Astrocyte of the spinal cord (primary cell): ENCODE data around the gene ARHGDIG.

Experiments used
- DNase-seq: peaks from one replicate; pipeline ENCODE4 v3.0.0; 2011; ENCODE audit warnings: low read depth, low spot score
- H3K4me3 ChIP-seq: 2 replicates; pipeline ENCODE4 v1.5.1; 2011; ENCODE audit warnings: low read depth, mild to moderate bottlenecking, low read length, moderate library complexity
- in situ Hi-C: cut with HindIII; loops from 2 replicates; pipeline ENCODE4 v1.10.0; 2017; ENCODE audit warnings: low sequenced_read_pairs
- TF ChIP-seq, protein P1 (sequence below): IDR thresholded peaks from 2 replicates; pipeline ENCODE4 v1.5.1; 2012; ENCODE audit warnings: low read depth, mild to moderate bottlenecking, low read length, inconsistent platforms

Gene ARHGDIG

DNA sequence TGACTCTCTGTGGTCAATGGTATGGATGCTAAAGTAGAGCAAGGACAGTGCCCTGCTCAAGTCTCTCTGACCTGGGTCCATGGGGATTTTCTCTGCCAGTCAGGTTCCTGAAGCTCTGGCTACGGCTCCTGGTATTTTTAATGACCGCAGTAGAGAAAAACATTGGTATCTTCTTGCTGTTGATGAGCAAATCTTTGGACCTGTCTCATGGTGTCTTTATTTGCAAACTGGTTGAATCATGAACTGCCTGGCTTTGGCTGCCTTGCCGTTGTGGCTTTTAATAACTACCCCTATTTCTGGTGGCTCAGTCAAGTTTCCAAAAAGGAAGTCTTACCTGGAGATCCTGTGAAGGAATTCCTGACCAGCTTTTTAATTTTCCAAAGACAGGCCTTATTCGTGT, 37.0 kb upstream of the ARHGDIG start:
- no peak for DNase-seq
- TF ChIP-seq, protein P1, sequence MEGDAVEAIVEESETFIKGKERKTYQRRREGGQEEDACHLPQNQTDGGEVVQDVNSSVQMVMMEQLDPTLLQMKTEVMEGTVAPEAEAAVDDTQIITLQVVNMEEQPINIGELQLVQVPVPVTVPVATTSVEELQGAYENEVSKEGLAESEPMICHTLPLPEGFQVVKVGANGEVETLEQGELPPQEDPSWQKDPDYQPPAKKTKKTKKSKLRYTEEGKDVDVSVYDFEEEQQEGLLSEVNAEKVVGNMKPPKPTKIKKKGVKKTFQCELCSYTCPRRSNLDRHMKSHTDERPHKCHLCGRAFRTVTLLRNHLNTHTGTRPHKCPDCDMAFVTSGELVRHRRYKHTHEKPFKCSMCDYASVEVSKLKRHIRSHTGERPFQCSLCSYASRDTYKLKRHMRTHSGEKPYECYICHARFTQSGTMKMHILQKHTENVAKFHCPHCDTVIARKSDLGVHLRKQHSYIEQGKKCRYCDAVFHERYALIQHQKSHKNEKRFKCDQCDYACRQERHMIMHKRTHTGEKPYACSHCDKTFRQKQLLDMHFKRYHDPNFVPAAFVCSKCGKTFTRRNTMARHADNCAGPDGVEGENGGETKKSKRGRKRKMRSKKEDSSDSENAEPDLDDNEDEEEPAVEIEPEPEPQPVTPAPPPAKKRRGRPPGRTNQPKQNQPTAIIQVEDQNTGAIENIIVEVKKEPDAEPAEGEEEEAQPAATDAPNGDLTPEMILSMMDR = no peak
- in situ Hi-C loops = no loop called here
- no peak overlapping the region for H3K4me3 ChIP-seq

DNA sequence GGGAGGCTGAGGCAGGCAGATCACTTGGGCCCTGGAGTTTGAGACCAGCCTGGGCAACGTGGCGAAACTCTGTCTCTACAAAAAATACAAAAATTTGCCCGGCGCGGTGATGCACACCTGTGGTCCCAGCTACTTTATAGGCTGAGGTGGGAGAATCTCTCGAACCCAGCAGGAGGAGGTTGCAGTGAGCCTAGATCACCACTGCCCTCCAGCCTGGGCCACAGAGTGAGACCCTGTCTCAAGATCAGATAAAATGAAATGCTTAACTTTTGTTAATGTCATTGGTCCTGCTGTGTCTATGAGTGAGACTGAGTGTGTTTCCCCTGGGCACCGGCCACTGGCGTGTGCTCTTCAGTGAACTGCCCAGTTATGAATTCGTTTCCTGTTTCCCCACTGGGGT, 35.3 kb upstream of the ARHGDIG start:
- TF ChIP-seq, protein P1 = no peak
- in situ Hi-C loops = no loop called here
- H3K4me3 ChIP-seq = no peak overlapping the region
- no peak for DNase-seq

DNA sequence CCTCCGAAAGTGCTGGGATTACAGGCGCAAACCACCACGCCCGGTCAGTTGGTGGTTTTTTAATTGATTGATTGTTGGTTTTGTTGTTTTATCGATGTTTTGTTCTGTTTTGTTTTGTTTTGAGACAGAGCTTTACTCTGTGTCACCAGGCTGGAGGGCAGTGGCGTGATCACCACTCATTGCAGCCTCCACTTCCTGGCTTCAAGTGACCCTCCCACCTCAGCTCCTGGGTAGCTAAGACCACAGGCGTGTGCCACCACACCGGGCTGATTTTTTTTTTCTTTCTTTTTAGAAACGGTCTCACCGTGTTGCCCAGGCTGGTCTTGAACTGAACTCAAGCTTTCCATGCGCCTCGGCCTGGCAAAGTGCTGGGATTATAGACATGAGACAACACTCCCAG, 33.4 kb upstream of the ARHGDIG start:
- no peak overlapping the region for H3K4me3 ChIP-seq
- DNase-seq = no peak
- in situ Hi-C loops = no loop called here
- TF ChIP-seq, protein P1 = no peak

DNA sequence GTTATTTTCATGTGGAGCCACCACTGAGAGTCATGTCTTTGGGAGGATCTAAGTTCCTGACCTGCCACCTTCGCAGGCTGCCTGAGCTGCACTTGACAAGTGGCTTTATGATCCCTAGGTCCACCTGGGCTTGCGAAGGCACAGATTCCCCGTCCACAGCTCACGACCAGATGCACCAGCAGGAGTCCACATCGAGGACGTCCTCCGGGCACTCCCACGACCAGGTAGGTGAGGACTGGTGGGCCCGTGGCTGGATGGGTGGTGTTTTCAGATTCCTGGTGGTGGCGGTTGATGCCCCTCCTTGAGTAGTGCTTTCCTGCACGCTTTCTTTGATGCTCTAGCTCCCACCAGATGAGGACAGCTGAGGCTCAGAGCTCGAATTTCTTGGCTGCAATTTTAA, 31.0 kb upstream of the ARHGDIG start:
- TF ChIP-seq, protein P1 = no peak
- no peak overlapping the region for H3K4me3 ChIP-seq
- in situ Hi-C loops = no loop called here
- DNase-seq = no peak

DNA sequence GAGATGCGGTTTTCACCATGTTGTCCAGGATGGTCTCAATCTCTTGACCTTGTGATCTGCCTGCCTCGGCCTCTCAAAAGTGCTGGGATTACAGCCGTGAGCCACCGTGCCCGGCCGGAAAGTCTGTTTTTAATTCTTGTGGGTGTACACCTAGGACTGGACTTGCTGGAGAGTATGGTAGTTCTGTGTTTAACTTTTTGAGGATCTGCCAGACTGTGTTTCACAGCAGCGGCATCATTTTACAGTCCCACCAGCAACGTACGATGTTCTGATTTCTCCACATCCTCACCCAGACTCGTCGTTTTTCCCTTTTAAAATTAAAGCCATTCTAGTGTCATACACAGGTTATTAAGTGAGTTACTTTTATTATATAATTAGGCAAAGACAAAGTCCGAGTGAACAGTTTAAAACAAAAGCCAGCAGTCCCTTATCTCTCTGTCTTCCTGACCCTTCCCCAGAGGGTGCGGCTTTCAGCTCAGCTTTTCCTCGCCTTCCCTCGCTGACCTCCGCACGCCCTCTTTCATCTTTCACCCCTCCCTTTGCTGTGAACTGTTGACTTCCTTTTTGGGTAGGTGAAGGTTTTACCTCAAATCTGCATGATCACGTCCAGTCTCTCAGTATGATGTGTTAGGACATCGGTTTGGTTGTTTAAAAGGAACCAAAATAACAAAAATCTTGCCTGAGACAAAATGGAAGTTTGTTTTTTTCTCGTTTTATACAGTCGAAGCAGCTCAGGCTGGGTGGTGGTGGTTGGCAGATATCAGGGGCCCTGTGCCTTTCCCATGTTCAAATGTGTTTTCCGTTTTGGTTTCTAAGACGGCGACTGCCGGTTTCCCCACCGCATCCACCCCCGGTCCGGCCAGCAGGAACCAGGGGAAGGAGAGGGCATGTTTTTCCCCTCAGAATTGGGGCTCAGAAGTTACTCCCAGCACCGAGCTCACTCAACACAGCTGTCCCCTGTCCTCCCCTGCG, 27.7 kb upstream of the ARHGDIG start:
- TF ChIP-seq, protein P1 = no peak
- in situ Hi-C loops = no loop called here
- H3K4me3 ChIP-seq = no peak overlapping the region
- DNase-seq = no peak

DNA sequence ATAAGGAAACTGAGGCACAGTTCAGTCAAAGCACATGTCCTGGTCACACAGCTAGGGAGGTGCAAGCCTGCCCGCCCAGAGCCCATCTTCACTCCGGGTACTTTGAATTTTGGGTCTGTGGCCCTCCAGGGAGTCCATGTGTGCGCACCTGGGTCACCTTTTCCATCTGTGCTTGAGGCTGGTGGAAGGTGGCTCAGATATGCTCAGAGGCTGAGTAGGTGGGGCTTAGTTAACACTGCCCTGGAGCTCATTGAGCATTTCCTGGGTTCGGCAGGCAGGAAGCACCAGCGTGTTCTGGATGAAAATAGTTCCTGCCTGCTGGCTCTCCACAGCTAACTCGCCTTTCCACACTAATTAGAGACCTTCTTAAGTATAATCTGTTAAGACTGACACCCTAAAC, 26.6 kb upstream of the ARHGDIG start:
- no peak overlapping the region for H3K4me3 ChIP-seq
- in situ Hi-C loops = no loop called here
- TF ChIP-seq, protein P1 = no peak
- no peak for DNase-seq
